Activated CD4-positive, alpha-beta T cell treated with anti-CD3 and anti-CD28 coated beads, Interleukin-2, amount 10 ng/mL, durations not matched to agents 7 days and 5 days (primary cell): ENCODE results near the gene XXYLT1. TPM values are rescaled to one million over a fixed set of nuclear protein-coding genes. Genes with fewer than 3 reads are reported as not detected.
"Not testable (repeated sequence)": the region's sequence is repeated elsewhere in the genome, so short reads cannot be mapped to it uniquely, and the experiment has no call there.

Experiments used
- CTCF ChIA-PET: fragments of 350-600 bp; sonication (Branson Sonifier 250); formaldehyde crosslinking; loops from one replicate; lab custom pipeline; 2021; ENCODE audit warnings: antibody characterized with exemption; lab: Charles Lee
- POLR2A ChIA-PET: fragments of 350-600 bp; sonication (Branson Sonifier 250); formaldehyde crosslinking; loops from one replicate; lab custom pipeline; 2021; ENCODE audit warnings: antibody characterized with exemption; lab: Charles Lee
- DNase-seq: peaks from one replicate; pipeline ENCODE4 v3.0.0-alpha.2; 2020
- H3K27ac Mint-ChIP-seq: one replicate; pipeline ENCODE4 v1.8.0; 2021; ENCODE audit warnings: mild to moderate bottlenecking, moderate library complexity, mixed read lengths
- H3K27me3 Mint-ChIP-seq: one replicate; pipeline ENCODE4 v1.8.0; 2021; ENCODE audit warnings: mixed read lengths
- H3K36me3 Mint-ChIP-seq: one replicate; pipeline ENCODE4 v1.8.0; 2021; ENCODE audit warnings: low read depth, mixed read lengths
- H3K4me1 Mint-ChIP-seq: one replicate; pipeline ENCODE4 v1.8.0; 2021; ENCODE audit warnings: mixed read lengths
- H3K4me3 Mint-ChIP-seq: one replicate; pipeline ENCODE4 v1.8.0; 2021; ENCODE audit warnings: mild to moderate bottlenecking, moderate library complexity, mixed read lengths
- H3K9me3 Mint-ChIP-seq: one replicate; pipeline ENCODE4 v1.8.0; 2021; ENCODE audit warnings: mixed read lengths
- total RNA-seq, 2 experiments: library from RNA; stranded (reverse); gene quantifications; one replicate each; pipeline ENCODE4 v1.2.3, GENCODE V29; 2021

Gene XXYLT1, protein sequence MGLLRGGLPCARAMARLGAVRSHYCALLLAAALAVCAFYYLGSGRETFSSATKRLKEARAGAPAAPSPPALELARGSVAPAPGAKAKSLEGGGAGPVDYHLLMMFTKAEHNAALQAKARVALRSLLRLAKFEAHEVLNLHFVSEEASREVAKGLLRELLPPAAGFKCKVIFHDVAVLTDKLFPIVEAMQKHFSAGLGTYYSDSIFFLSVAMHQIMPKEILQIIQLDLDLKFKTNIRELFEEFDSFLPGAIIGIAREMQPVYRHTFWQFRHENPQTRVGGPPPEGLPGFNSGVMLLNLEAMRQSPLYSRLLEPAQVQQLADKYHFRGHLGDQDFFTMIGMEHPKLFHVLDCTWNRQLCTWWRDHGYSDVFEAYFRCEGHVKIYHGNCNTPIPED
- total RNA-seq, result 1 to 10 TPM; 7.7 to 7.8 TPM

DNA sequence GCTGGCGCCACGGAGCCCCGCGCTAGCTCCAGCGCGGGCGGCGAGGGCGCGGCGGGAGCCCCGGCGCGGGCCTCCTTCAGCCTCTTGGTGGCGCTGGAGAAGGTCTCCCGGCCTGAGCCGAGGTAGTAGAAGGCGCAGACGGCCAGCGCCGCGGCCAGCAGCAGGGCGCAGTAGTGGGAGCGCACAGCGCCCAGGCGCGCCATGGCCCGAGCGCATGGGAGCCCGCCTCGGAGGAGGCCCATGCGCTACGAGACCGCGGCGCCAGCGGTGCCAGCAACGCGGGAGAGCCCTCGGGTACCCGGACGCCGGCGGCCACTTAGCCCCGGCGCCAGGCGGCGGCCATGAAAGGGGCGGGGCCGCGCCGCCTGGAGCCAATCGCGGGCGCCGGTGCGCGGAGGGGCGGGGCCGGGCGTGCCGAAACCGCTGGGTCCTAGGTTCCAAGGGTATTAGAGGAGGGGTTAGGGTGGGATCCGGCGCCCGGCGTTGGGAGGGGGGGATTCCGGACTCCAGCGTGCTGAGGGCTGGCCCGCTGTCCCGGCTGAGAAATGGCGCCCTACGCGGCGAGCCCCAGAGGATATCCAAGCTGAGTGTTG, at the start of gene XXYLT1:
Gene XXYLT1, minus strand, starts transcription at position 343 of the 593 bp plus-strand sequence. Its CDS starts 101 bp downstream, at position 242.
- Mint-ChIP-seq H3K4me3 (peak within 1 kb of the TSS; percentile 87), H3K9me3 (no peaks in the 10 kb centered on the region), H3K36me3 (no peaks in the 10 kb centered on the region), H3K4me1 (peaks cover 22% of the 10 kb centered on the region), H3K27ac (peak within 1 kb of the TSS; percentile 92), H3K27me3 (no peaks in the 10 kb centered on the region)
- peak; percentile 89 for DNase-seq
- ChIA-PET CTCF (interaction anchor here (0.6 to 6.9 kb wide), 63 partner anchors 8 to 694 kb away, joined by 3 to 68 read pairs (median 4); partner anchors contain the start of genes ACAP2, LSG1 and PPP1R2), POLR2A (interaction anchor here (0.6 kb wide), 1 partner anchor 269 kb away, joined by 3 read pairs; no protein-coding TSS in a partner anchor)

DNA sequence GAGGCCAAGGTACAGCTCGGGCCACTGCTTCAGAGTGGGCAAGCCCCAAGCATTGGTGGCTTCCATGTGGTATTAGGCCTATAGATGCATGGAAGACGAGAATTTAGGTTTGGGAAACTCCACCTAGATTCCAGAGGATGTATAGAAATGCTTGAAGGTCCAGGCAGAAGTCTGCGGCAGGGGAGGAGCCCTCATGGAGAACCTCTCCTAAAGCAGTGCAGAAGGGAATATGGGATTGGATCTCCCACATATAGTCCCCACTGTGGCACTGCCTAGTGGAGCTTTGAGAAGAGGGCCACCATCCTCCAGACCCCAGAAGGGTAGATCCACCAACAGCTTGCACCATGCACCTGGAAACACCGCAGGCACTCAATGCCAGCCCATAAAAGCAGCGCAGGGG, 48.1 kb upstream of the XXYLT1 start:
- Mint-ChIP-seq H3K36me3 (peaks cover 50% of the 10 kb centered on the region), H3K4me1 (peaks cover 8% of the 10 kb centered on the region), H3K4me3 (no peak overlapping the region), H3K27ac (no peak overlapping the region), H3K27me3 (no peaks in the 10 kb centered on the region), H3K9me3 (peaks cover 26% of the 10 kb centered on the region)
- POLR2A ChIA-PET, result no interaction called here
- DNase-seq, result no peak
- CTCF ChIA-PET, result interaction anchor here (1.7 kb wide), 1 partner anchor 75 kb away, joined by 4 read pairs; no protein-coding TSS in a partner anchor

DNA sequence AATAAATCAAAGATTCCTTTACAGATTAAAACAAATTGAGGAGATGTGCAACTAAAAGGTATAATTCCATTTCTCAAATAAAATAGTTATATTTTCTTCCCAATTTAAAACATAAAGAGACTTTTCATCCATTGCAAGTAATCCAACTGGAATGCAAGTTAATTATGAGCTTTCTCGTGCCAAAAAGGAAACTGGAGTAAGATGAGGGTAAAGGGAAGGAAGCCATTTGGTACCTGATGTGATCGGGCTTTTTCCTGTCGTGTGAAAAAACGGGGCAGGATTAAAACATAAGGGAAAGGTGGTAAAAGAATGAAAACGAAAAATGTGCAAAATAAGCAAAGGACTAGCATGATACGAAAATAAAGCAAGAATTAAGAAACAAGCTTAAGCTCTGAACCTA, 41.8 kb upstream of the XXYLT1 start:
- Mint-ChIP-seq H3K27ac (no peak overlapping the region), H3K9me3 (no peaks in the 10 kb centered on the region), H3K4me3 (no peak overlapping the region), H3K36me3 (peaks cover 4% of the 10 kb centered on the region), H3K27me3 (no peaks in the 10 kb centered on the region), H3K4me1 (no peaks in the 10 kb centered on the region)
- no peak for DNase-seq
- CTCF ChIA-PET, result no interaction called here
- POLR2A ChIA-PET, result no interaction called here

DNA sequence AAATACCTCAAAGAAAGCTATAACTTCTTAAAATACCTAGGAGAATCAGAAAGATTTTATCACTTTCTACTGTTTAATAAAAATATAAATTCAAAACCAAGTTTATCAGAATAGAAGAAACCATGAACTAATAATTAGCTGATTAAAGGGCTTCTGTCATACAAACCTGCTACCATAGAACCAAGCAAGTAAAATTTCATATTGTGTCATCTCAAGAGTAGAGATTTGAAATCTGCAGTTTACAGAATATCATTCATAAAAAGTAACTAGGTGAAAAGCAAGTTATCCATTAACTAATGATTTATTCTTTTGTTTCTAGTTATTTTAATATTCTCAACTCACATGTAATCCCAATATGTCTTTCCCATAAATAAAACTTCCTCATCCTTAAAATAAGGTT, 36.8 kb upstream of the XXYLT1 start:
- H3K27ac Mint-ChIP-seq, result no peak overlapping the region
- H3K9me3 Mint-ChIP-seq, result no peaks in the 10 kb centered on the region
- POLR2A ChIA-PET, result no interaction called here
- no peaks in the 10 kb centered on the region for H3K4me1 Mint-ChIP-seq
- no peaks in the 10 kb centered on the region for H3K27me3 Mint-ChIP-seq
- no peak for DNase-seq
- peaks cover 18% of the 10 kb centered on the region for H3K36me3 Mint-ChIP-seq
- CTCF ChIA-PET, result interaction anchor here (0.7 to 1.4 kb wide), 2 partner anchors 14 to 37 kb away, joined by 3 to 7 read pairs; partner anchors contain the start of gene XXYLT1
- H3K4me3 Mint-ChIP-seq, result no peak overlapping the region

DNA sequence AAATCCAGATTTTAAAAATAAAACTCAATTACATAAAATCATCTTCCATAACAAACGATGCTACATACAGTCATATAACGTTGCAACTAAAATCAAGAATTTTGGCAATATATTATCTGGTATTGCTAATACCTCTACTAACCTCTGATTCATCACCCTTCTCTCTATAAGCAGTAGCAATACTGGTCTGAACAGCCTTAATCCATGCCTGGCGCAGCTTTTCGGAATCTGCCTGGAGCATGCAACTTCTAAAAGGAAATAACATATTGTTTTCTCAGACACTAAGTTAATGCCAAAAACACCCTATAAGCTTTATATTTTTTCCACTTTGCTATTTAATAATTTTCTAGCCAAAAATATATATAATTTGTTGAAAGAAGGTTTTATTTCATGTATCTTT, 35.4 kb upstream of the XXYLT1 start:
- Mint-ChIP-seq H3K4me1 (no peaks in the 10 kb centered on the region), H3K36me3 (peaks cover 26% of the 10 kb centered on the region), H3K27me3 (no peaks in the 10 kb centered on the region), H3K27ac (no peak overlapping the region), H3K4me3 (no peak overlapping the region), H3K9me3 (no peaks in the 10 kb centered on the region)
- ChIA-PET POLR2A (no interaction called here), CTCF (interaction anchor here (0.6 to 1.6 kb wide), 2 partner anchors 37 to 238 kb away, joined by 3 read pairs; no protein-coding TSS in a partner anchor)
- DNase-seq, result no peak

DNA sequence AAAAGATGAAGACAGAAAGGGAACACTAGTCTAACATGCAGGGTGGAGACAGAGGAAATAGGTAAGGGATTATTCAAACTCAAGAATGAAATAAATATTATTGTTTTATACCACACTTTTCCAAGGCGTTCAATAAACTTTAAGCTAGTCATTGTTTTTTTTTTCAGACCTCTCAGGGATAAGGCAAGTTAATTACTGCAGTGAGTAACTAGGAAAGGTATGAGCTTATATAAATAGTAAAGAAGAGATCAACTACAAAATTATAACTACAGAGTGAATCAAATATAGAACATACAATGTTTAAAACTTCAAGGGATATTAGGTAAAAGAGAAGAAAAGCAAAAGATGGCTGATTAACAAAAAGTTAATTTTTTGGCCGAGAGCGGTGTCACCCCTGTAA, 31.5 kb upstream of the XXYLT1 start:
- no peaks in the 10 kb centered on the region for H3K27me3 Mint-ChIP-seq
- CTCF ChIA-PET, result interaction anchor here (0.6 to 1.4 kb wide), 2 partner anchors 14 to 32 kb away, joined by 3 to 9 read pairs; no protein-coding TSS in a partner anchor
- DNase-seq, result no peak
- H3K4me1 Mint-ChIP-seq, result peaks cover 3% of the 10 kb centered on the region
- H3K4me3 Mint-ChIP-seq, result no peak overlapping the region
- POLR2A ChIA-PET, result no interaction called here
- peaks cover 44% of the 10 kb centered on the region for H3K36me3 Mint-ChIP-seq
- no peaks in the 10 kb centered on the region for H3K9me3 Mint-ChIP-seq
- no peak overlapping the region for H3K27ac Mint-ChIP-seq

DNA sequence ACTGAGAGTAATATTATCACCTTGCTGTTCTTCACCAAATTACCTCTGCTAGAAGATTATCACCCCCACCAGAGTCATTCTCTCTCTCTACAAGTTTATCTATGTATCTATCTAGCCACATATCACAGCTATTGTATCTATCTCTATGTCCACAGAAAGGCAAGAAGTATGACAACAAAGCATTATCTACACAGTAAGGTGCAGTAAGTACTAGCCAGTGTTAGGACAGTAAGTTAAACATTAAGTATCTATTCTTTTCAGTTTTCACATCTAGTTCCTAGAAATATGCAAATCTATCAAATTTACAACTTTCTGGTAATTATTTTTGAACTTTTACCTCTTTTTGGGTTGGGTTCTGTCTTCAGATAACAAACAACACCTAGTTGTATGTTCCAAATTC, 26.5 kb upstream of the XXYLT1 start:
- CTCF ChIA-PET, result interaction anchor here (0.6 to 1.1 kb wide), 6 partner anchors 10 to 615 kb away, joined by 3 to 5 read pairs (median 4); partner anchors contain the start of gene XXYLT1
- Mint-ChIP-seq H3K27ac (no peak overlapping the region), H3K9me3 (no peaks in the 10 kb centered on the region)

DNA sequence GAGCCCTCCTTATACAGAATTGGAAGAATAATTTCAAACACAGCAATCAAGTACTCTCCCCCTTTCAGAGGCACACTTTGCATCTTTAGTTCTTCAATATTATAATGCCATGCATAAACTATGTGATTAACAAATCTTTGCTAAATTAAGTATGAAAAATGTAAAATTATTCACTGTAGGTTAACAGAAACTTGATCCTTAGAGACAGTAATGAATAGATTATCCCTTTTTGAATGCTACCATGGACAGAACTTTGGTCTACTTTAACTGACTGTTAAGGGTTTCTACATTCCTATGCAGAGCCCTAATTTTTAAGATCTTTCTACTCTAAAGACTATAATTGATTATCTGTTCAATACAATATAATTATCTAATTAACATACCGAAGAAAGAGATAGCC, 25.7 kb upstream of the XXYLT1 start:
- CTCF ChIA-PET, result interaction anchor here (0.6 to 1.0 kb wide), 4 partner anchors 9 to 88 kb away, joined by 3 to 4 read pairs (median 3); partner anchors contain the start of gene XXYLT1
- H3K4me1 Mint-ChIP-seq, result peaks cover 3% of the 10 kb centered on the region
- H3K27me3 Mint-ChIP-seq, result no peaks in the 10 kb centered on the region
- H3K36me3 Mint-ChIP-seq, result peaks cover 41% of the 10 kb centered on the region
- H3K9me3 Mint-ChIP-seq, result no peaks in the 10 kb centered on the region
- DNase-seq, result no peak
- no peak overlapping the region for H3K4me3 Mint-ChIP-seq
- POLR2A ChIA-PET, result no interaction called here
- no peak overlapping the region for H3K27ac Mint-ChIP-seq

More for the DNA sequence above, 26.5 kb upstream of the XXYLT1 start:
- Mint-ChIP-seq H3K36me3 (peaks cover 40% of the 10 kb centered on the region), H3K27me3 (no peaks in the 10 kb centered on the region), H3K4me1 (peaks cover 3% of the 10 kb centered on the region), H3K4me3 (no peak overlapping the region)
- no peak for DNase-seq
- POLR2A ChIA-PET, result no interaction called here

DNA sequence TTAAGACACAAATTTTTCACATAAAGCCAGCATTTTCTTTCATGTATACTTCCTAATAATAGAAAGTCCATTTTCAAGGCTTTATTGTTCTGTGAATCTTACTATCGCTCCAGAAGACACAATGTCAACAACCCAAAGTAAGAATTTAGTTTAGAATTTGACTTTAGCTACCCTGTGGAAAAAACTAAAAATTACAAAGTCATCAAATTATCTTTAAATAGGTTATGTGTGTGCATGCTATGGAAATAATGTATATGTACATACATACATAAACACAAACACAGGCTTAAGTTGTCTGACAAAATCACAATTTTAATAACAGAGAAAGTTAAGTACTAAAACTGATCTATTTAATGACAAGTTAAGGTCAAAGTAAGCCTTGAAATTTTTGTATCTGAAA, 20.2 kb upstream of the XXYLT1 start:
- Mint-ChIP-seq H3K27me3 (no peaks in the 10 kb centered on the region), H3K4me3 (no peak overlapping the region), H3K4me1 (no peaks in the 10 kb centered on the region), H3K9me3 (no peaks in the 10 kb centered on the region), H3K36me3 (peaks cover 45% of the 10 kb centered on the region), H3K27ac (no peak overlapping the region)
- no peak for DNase-seq
- ChIA-PET POLR2A (no interaction called here), CTCF (no interaction called here)

DNA sequence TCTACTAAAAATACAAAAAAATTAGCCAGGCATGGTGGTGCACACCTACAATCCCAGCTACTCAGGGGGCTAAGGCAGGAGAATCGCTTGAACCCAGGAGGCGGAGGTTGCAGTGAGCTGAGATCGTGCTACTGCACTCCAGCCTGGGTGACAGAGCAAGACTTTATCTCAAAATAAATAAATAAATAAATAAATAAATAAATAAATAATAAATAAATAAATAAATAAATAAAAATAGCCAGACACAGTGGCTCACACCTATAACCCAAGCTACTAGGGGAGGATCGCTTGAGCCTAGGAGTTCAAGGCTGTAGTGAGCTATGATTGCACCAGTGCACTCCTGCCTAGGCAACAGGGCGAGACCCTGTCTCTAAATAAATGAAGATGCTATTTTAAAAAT, 19.7 kb upstream of the XXYLT1 start:
- H3K9me3 Mint-ChIP-seq, H3K4me1 Mint-ChIP-seq, DNase-seq, H3K27me3 Mint-ChIP-seq, POLR2A ChIA-PET, H3K27ac Mint-ChIP-seq, H3K4me3 Mint-ChIP-seq: not testable (repeated sequence)
- CTCF ChIA-PET, result interaction anchor here (1.3 kb wide), 1 partner anchor 20 kb away, joined by 4 read pairs; the partner anchor contains the start of gene XXYLT1
- H3K36me3 Mint-ChIP-seq, result peaks cover 43% of the 10 kb centered on the region

DNA sequence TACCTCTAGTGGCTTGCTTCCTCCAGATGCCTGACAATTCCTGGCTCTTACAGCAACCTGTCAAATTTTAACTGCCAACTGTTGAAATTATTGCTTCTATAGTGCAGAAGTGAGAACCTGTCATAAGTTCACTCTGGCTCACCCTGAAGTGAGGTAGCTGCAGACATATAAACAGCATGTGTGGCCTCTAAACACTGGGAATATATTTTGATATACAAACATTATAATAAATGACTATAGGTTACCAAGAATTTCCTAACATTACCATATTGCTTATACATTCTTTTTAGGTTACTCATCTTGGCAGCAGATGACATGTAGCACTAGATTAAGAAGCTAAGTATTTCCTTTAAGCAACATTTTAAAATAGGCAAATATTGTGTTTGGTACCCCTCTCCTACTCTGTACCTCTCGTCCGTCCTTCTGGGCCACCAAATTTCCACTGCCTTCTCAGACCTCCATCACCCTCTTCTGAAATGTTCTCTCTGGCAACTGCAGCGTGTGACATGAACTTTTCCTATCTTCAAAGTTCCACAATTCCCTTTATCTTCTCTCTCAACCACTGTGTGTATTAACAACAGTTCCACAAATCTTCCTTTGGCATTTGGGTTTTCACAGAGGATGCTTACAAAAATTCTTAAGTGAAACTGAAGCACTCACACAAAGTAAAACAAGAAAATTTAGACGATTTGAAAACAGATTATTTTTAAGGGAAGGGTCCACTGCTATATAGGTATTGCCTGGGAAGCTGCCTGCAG, 15.3 kb upstream of the XXYLT1 start:
- Mint-ChIP-seq H3K9me3 (no peaks in the 10 kb centered on the region), H3K4me1 (peaks cover 9% of the 10 kb centered on the region), H3K27ac (no peak overlapping the region), H3K4me3 (no peak overlapping the region), H3K36me3 (peaks cover 48% of the 10 kb centered on the region), H3K27me3 (no peaks in the 10 kb centered on the region)
- no peak for DNase-seq
- ChIA-PET POLR2A (no interaction called here), CTCF (interaction anchor here (1.3 to 1.4 kb wide), 2 partner anchors 15 to 16 kb away, joined by 5 read pairs; partner anchors contain the start of gene XXYLT1)

DNA sequence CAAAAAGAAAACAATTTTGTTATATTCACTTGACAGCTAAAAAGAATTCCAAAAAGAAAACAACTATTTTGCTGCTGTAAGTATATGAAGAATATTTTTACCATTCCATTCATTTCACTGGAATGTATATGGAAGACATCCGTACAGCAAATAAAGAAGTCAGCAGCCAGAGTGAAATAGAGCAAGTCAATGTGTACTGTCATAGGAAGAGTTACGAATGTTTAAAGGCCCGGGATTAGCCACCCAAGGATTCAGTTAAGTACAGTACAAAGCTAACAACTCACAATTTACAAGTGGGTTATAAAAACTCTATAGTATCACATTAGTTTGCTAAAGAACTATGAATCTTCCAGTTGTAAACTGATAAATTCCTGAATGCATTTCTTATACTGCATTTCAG, 14.4 kb upstream of the XXYLT1 start:
- no peaks in the 10 kb centered on the region for H3K9me3 Mint-ChIP-seq
- CTCF ChIA-PET, result interaction anchor here (1.3 kb wide), 1 partner anchor 15 kb away, joined by 5 read pairs; no protein-coding TSS in a partner anchor
- POLR2A ChIA-PET, result no interaction called here

More for the DNA sequence above, 14.4 kb upstream of the XXYLT1 start:
- Mint-ChIP-seq H3K4me1 (peaks cover 9% of the 10 kb centered on the region), H3K27me3 (no peaks in the 10 kb centered on the region), H3K27ac (no peak overlapping the region), H3K4me3 (no peak overlapping the region), H3K36me3 (peaks cover 46% of the 10 kb centered on the region)
- DNase-seq, result no peak
